CD14-positive monocyte (primary cell): ENCODE results near the gene ST8SIA6. TPM values are rescaled to one million over a fixed set of nuclear protein-coding genes. Genes with fewer than 3 reads are reported as not detected.
A peak's percentile ranks its signal among the peaks of the same experiment; 100 is the strongest.

ENCODE experiments used
- DNase-seq, 3 donors: peaks; one replicate each; pipeline ENCODE4 v3.0.0-alpha.2; 2011 to 2022
- H2AFZ ChIP-seq: 2 replicates; pipeline ENCODE4 v1.6.0; 2012; ENCODE audit warnings: mild to moderate bottlenecking, low read depth, low read length, inconsistent platforms; ENCODE audit not compliant: insufficient read depth, poor library complexity, severe bottlenecking
- H3K27ac ChIP-seq, 2 donors: 1 replicate in 1 of 2; 2 replicates in 1 of 2; pipeline ENCODE4 v1.5.1; 2012 to 2013; ENCODE audit warnings: low read length in 2 of 2, control low read depth in 1 of 2, inconsistent platforms in 1 of 2, low read depth in 1 of 2, mild to moderate bottlenecking in 1 of 2
- H3K27me3 ChIP-seq, 2 donors: one replicate each; pipeline versions ENCODE4 v1.6.0 to v1.6.1; 2011 to 2013; ENCODE audit warnings: low read length in 2 of 2; ENCODE audit not compliant: control insufficient read depth in 2 of 2, insufficient read depth in 2 of 2
- H3K36me3 ChIP-seq, 2 donors: replicated peaks in 1 of 2; 1 replicate in 1 of 2; 2 replicates in 1 of 2; pipeline versions ENCODE4 v1.5.1 to v1.6.1; 2012 to 2013; ENCODE audit warnings: low read length in 2 of 2, control low read depth in 1 of 2, inconsistent platforms in 1 of 2, mild to moderate bottlenecking in 1 of 2; ENCODE audit not compliant: insufficient read depth in 2 of 2, control insufficient read depth in 1 of 2
- H3K4me1 ChIP-seq, 2 donors: 1 replicate in 1 of 2; 2 replicates in 1 of 2; pipeline versions ENCODE4 v1.5.1 to v1.6.1; 2012 to 2013; ENCODE audit warnings: low read length in 2 of 2, control low read depth in 1 of 2, inconsistent platforms in 1 of 2, mild to moderate bottlenecking in 1 of 2, moderate library complexity in 1 of 2; ENCODE audit not compliant: insufficient read depth in 2 of 2, control insufficient read depth in 1 of 2
- H3K4me2 ChIP-seq: replicated peaks from 2 replicates; pipeline ENCODE3; 2012; ENCODE audit warnings: low read length, moderate library complexity, mild to moderate bottlenecking; ENCODE audit not compliant: poor library complexity, severe bottlenecking; ENCODE audit errors: extremely low read depth
- H3K4me3 ChIP-seq, 3 experiments: fragments of 200-600 bp in 1 of 3; sonication (generic) in 1 of 3; replicated peaks in 1 of 3; 1 replicate in 2 of 3; 2 replicates in 1 of 3; pipeline ENCODE4 v1.5.1; 2011 to 2013; ENCODE audit warnings: low read length in 3 of 3, mild to moderate bottlenecking in 3 of 3, control low read depth in 2 of 3, low read depth in 2 of 3, inconsistent platforms in 1 of 3, moderate library complexity in 1 of 3
- H3K79me2 ChIP-seq: 2 replicates; pipeline ENCODE4 v1.6.0; 2012; ENCODE audit warnings: mild to moderate bottlenecking, control low read depth, inconsistent platforms, low read length, moderate library complexity; ENCODE audit not compliant: insufficient read depth
- H3K9ac ChIP-seq: 2 replicates; pipeline ENCODE4 v1.6.0; 2017; ENCODE audit warnings: low read length, mild to moderate bottlenecking; ENCODE audit not compliant: insufficient read depth, poor library complexity, severe bottlenecking
- H3K9me3 ChIP-seq, 2 donors: replicated peaks in 1 of 2; 1 replicate in 1 of 2; 2 replicates in 1 of 2; pipeline versions ENCODE4 v1.5.1 to v1.6.1; 2012 to 2013; ENCODE audit warnings: low read length in 2 of 2, control low read depth in 1 of 2; ENCODE audit not compliant: control insufficient read depth in 1 of 2, insufficient read depth in 1 of 2
- H4K20me1 ChIP-seq: 2 replicates; pipeline ENCODE4 v1.6.0; 2012; ENCODE audit warnings: mild to moderate bottlenecking, low read length, control low read depth, moderate library complexity; ENCODE audit not compliant: insufficient read depth
- H3K27ac Mint-ChIP-seq, 7 donors: one replicate each; pipeline ENCODE4 v1.8.0; 2020; ENCODE audit warnings: mild to moderate bottlenecking in 7 of 7, mixed read lengths in 7 of 7, moderate library complexity in 6 of 7, inconsistent platforms in 2 of 7
- H3K27me3 Mint-ChIP-seq, 3 donors: one replicate each; pipeline ENCODE4 v1.8.0; 2021 to 2022; ENCODE audit warnings: low read depth in 3 of 3, mild to moderate bottlenecking in 3 of 3, mixed read lengths in 3 of 3, moderate library complexity in 3 of 3, inconsistent platforms in 1 of 3
- H3K36me3 Mint-ChIP-seq, 2 donors: one replicate each; pipeline ENCODE4 v1.8.0; 2020; ENCODE audit warnings: mixed read lengths in 2 of 2, inconsistent platforms in 1 of 2, mild to moderate bottlenecking in 1 of 2
- H3K4me1 Mint-ChIP-seq: one replicate; pipeline ENCODE4 v1.8.0; 2020; ENCODE audit warnings: mild to moderate bottlenecking, mixed read lengths
- H3K4me3 Mint-ChIP-seq, 2 donors: one replicate each; pipeline ENCODE4 v1.8.0; 2020; ENCODE audit warnings: mild to moderate bottlenecking in 2 of 2, mixed read lengths in 2 of 2, moderate library complexity in 1 of 2
- H3K9me3 Mint-ChIP-seq, 7 donors: one replicate each; pipeline ENCODE4 v1.8.0; 2020 to 2022; ENCODE audit warnings: mixed read lengths in 7 of 7, mild to moderate bottlenecking in 6 of 7, moderate library complexity in 6 of 7, inconsistent platforms in 2 of 7
- WGBS: methylation state at CpG from one replicate; pipeline ENCODE4 v1.1.5; 2013; ENCODE audit warnings: missing lambda C conversion rate; ENCODE audit not compliant: insufficient coverage; 5-methylcytosine and 5-hydroxymethylcytosine counted together
- intact Hi-C, 2 donors: fragments of 100-400 bp; cut with micrococcal nuclease; formaldehyde crosslinking; loops; one replicate each; pipeline versions ENCODE4 v1.15.0 to v1.15.1; 2023
- polyA plus RNA-seq, 3 donors: library from polyadenylated mRNA; depleted of rRNA in 1 of 3; unstranded in 2 of 3; stranded (reverse) in 1 of 3; fragments of 300-500 nt in 2 of 3; fragments of >200 nt in 1 of 3; fragmentation: Illumina TruSeq in 2 of 3; gene quantifications; 1 replicate in 2 of 3; 2 replicates in 1 of 3; pipeline ENCODE4 v1.2.3, GENCODE V29; 2012 to 2021
- TF ChIP-seq, protein P1 (sequence below): fragments of 200-600 bp; IDR thresholded peaks from one replicate; pipeline ENCODE4 v1.8.0; 2022; ENCODE audit warnings: antibody characterized with exemption, mild to moderate bottlenecking

Gene ST8SIA6
- polyA plus RNA-seq, 3 donors: 0.11 TPM; not detected in 2

DNA sequence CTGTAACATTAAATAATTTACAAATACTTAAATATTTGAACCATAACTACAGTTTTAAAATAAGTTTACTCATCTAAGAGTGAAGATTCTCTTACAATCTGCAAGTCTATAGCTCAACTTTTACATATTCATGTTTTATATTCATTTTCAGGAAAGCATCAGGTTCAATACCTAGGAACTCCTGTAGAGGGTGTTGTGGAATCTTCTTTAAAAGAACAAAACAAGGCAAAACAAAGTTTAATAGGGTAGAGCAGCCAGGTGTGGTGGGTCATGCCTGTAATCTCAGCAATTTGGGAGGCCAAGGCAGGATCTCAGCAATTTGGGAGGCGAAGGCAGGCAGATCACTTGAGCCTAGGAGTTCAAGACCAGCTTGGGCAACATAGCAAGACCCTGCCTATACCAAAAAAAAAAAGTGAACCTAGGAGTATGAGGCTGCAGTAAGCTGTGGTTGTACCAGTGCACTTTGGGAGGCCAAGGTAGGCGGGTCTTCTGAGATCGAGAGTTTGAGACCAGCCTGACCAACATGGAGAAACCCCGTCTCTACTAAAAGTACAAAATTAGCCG lies 45.1 kb downstream of the ST8SIA6 start:
- Histone ChIP-seq H3K4me1 (no peaks in the 10 kb centered on the region), H2AFZ (no peak overlapping the region), H3K4me3 (no peak overlapping the region), H3K9ac (no peak overlapping the region), H4K20me1 (no peaks in the 10 kb centered on the region), H3K27ac (no peak overlapping the region), H3K79me2 (no peaks in the 10 kb centered on the region), H3K27me3 (no peaks in the 10 kb centered on the region), H3K9me3 (no peaks in the 10 kb centered on the region), H3K4me2 (no peak overlapping the region), H3K36me3 (no peaks in the 10 kb centered on the region)
- H3K27me3 Mint-ChIP-seq: peaks cover 0 to 4% (median 0%) of the 10 kb centered on the region in 3 donors
- intact Hi-C loops: no loop called here
- no peak overlapping the region for H3K27ac Mint-ChIP-seq
- no peak for DNase-seq
- TF ChIP-seq, protein P1, sequence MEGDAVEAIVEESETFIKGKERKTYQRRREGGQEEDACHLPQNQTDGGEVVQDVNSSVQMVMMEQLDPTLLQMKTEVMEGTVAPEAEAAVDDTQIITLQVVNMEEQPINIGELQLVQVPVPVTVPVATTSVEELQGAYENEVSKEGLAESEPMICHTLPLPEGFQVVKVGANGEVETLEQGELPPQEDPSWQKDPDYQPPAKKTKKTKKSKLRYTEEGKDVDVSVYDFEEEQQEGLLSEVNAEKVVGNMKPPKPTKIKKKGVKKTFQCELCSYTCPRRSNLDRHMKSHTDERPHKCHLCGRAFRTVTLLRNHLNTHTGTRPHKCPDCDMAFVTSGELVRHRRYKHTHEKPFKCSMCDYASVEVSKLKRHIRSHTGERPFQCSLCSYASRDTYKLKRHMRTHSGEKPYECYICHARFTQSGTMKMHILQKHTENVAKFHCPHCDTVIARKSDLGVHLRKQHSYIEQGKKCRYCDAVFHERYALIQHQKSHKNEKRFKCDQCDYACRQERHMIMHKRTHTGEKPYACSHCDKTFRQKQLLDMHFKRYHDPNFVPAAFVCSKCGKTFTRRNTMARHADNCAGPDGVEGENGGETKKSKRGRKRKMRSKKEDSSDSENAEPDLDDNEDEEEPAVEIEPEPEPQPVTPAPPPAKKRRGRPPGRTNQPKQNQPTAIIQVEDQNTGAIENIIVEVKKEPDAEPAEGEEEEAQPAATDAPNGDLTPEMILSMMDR: peak; percentile 48
- WGBS: 100% methylated on average over 4 of the region's 5 CpGs
- no peaks in the 10 kb centered on the region for H3K9me3 Mint-ChIP-seq
- no peak overlapping the region for H3K4me3 Mint-ChIP-seq
- H3K36me3 Mint-ChIP-seq: no peaks in the 10 kb centered on the region
- peaks cover 4% of the 10 kb centered on the region for H3K4me1 Mint-ChIP-seq

DNA sequence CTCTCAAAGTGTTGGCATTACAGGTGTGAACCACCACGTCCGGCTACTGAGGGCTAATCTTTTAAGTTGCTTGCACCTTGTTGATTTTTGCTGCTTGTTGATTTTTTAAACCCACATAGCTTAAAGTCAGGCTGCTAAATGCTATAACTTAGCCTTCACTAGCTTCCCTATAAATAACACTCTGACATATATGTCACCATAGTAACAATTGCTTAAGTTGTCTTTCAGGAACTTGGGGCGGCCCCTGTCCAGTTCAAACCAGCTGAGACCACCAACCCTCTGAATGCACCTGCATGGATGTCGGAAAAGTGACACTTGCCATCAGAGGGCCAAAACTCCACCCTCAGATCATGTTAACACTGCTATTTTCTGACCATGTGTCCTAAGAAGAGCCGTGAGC lies 47.3 kb downstream of the ST8SIA6 start:
- H3K4me3 Mint-ChIP-seq: no peak overlapping the region
- no peaks in the 10 kb centered on the region for H3K79me2 ChIP-seq
- no peaks in the 10 kb centered on the region for H3K4me1 ChIP-seq
- no peak overlapping the region for H3K27ac ChIP-seq
- no peak for DNase-seq
- no peaks in the 10 kb centered on the region for H4K20me1 ChIP-seq
- H3K9me3 ChIP-seq: no peaks in the 10 kb centered on the region
- no peak overlapping the region for H3K9ac ChIP-seq
- H3K4me2 ChIP-seq: no peak overlapping the region
- no peaks in the 10 kb centered on the region for H3K36me3 Mint-ChIP-seq
- no peaks in the 10 kb centered on the region for H3K9me3 Mint-ChIP-seq
- no peaks in the 10 kb centered on the region for H3K36me3 ChIP-seq
- TF ChIP-seq, protein P1: no peak
- no peak overlapping the region for H3K4me3 ChIP-seq
- intact Hi-C loops: no loop called here
- peaks cover 4% of the 10 kb centered on the region for H3K4me1 Mint-ChIP-seq
- no peaks in the 10 kb centered on the region for H3K27me3 ChIP-seq
- 28% methylated on average over 3 of the region's 5 CpGs for WGBS
- no peak overlapping the region for H3K27ac Mint-ChIP-seq
- peaks cover 0 to 4% (median 0%) of the 10 kb centered on the region in 3 donors for H3K27me3 Mint-ChIP-seq
- H2AFZ ChIP-seq: no peak overlapping the region
